Fibroblast of lung (primary cell): Measurements from ENCODE around the gene CHRM5.

Experiments
- CTCF ChIP-seq, 2 donors: IDR thresholded peaks in 1 of 2; conservative IDR thresholded peaks in 1 of 2; 1 replicate in 1 of 2; 2 replicates in 1 of 2; pipeline ENCODE4 v1.5.1; 2011 to 2012; ENCODE audit warnings: low read length in 2 of 2, control low read depth in 1 of 2, inconsistent platforms in 1 of 2, low read depth in 1 of 2, mild to moderate bottlenecking in 1 of 2
- EZH2 ChIP-seq: IDR thresholded peaks from 2 replicates; pipeline ENCODE4 v1.5.1; 2012; ENCODE audit warnings: low read length, control low read depth, mild to moderate bottlenecking; ENCODE audit errors: missing control alignments

DNA sequence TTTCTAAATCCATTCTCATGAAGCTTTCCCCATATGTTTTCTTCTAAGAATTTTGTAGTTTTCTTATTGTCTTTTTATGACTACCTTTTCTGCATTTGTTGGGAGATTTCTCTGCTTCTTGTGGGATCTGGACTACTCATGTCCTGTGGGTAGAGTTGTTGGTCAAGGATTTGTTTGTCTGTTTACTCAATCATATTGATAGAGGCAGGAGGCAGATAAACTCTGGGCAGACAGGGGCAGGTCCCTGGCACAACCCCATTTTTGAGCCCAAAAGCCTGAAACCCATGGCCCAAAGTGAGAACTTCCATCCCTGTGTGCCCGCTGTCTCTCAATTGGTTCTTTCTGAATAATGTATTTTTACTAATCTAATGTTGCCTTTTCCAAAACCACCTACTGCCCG, 145.9 kb downstream of the CHRM5 start:
- TF ChIP-seq CTCF (conservative IDR thresholded peaks at IDR 0.05 in 1 of 2, IDR thresholded peaks at IDR 0.05 in 1 of 2; ENCODE audit: low read depth in 1 of 2, low read length in 2 of 2) (no peak), EZH2 (no peak)
